ENCODE data around the gene NFKBIZ. TPM values are rescaled to one million over a fixed set of nuclear protein-coding genes. Genes with fewer than 3 reads are reported as not detected.

Gene NFKBIZ
- total RNA-seq, 2 experiments from 2014 or later = 11.8 to 26.6 TPM

DNA sequence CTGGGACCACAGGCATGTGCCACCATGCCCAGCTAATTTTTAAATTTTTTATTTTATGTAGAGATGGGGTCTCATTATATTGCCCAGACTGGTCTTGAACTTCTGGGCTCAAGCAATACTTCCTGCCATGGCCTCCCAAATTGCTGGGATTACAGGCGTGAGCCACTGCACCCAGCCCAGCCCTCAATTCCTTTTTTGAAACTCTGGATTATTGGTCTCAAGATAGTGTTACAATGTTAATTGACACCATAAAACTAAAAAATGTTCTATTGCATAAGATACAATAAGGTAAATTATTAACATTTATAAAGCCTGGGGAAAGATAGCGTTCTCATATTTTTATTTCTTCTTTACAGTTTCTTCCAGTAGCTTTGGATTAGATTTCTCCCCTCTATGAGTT is 3.9 kb upstream of the NFKBIZ start:
- no peak overlapping the region for H2AFZ ChIP-seq (ENCODE audit: low read length)
- intact Hi-C loops (cut with micrococcal nuclease; ENCODE audit: unreplicated experiment) = no loop called here
- H4K20me1 ChIP-seq (ENCODE audit: insufficient read depth, low read length) = no peaks in the 10 kb centered on the region
- no peak overlapping the region for H3K27ac ChIP-seq (ENCODE audit: low read depth, low read length, poor library complexity, severe bottlenecking)
- H3K36me3 ChIP-seq (ENCODE audit: insufficient read depth, low read length) = peaks cover 11% of the 10 kb centered on the region; the same call in 1 of the 2 replicates
- no peak for TF ChIP-seq EZH2phosphoT487 (IDR thresholded peaks at IDR 0.05; ENCODE audit: borderline replicate concordance, low read depth, low read length)
- TF ChIP-seq, protein P1, sequence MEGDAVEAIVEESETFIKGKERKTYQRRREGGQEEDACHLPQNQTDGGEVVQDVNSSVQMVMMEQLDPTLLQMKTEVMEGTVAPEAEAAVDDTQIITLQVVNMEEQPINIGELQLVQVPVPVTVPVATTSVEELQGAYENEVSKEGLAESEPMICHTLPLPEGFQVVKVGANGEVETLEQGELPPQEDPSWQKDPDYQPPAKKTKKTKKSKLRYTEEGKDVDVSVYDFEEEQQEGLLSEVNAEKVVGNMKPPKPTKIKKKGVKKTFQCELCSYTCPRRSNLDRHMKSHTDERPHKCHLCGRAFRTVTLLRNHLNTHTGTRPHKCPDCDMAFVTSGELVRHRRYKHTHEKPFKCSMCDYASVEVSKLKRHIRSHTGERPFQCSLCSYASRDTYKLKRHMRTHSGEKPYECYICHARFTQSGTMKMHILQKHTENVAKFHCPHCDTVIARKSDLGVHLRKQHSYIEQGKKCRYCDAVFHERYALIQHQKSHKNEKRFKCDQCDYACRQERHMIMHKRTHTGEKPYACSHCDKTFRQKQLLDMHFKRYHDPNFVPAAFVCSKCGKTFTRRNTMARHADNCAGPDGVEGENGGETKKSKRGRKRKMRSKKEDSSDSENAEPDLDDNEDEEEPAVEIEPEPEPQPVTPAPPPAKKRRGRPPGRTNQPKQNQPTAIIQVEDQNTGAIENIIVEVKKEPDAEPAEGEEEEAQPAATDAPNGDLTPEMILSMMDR (conservative IDR thresholded peaks at IDR 0.05; ENCODE audit: low read length) = no peak
- POLR2A ChIA-PET = interaction anchor here (0.5 to 1.6 kb wide), 5 partner anchors 10 to 154 kb away, joined by 3 to 8 read pairs (median 4); no protein-coding TSS in a partner anchor
- CTCF ChIA-PET (ENCODE audit: unreplicated experiment) = no interaction called here
- no peak overlapping the region for H3K4me2 ChIP-seq (ENCODE audit: low read length)
- peaks cover 6% of the 10 kb centered on the region; the same call in 1 of the 2 replicates for H3K79me2 ChIP-seq (ENCODE audit: insufficient read depth, low read depth, low read length)
- H3K9me3 ChIP-seq (ENCODE audit: low read length) = no peaks in the 10 kb centered on the region
- H3K4me3 ChIP-seq (ENCODE audit: low read depth, low read length, poor library complexity, severe bottlenecking) = no peak overlapping the region
- no peak for DNase-seq (ENCODE audit: low spot score)
- H3K9me2 ChIP-seq (ENCODE audit: insufficient read depth, low read length) = no peaks in the 10 kb centered on the region
- peaks cover 43% of the 10 kb centered on the region for H3K4me1 ChIP-seq (ENCODE audit: insufficient read depth, low read length, poor library complexity, severe bottlenecking)
- no TSS peak for BruUV-seq (replicated peaks)

DNA sequence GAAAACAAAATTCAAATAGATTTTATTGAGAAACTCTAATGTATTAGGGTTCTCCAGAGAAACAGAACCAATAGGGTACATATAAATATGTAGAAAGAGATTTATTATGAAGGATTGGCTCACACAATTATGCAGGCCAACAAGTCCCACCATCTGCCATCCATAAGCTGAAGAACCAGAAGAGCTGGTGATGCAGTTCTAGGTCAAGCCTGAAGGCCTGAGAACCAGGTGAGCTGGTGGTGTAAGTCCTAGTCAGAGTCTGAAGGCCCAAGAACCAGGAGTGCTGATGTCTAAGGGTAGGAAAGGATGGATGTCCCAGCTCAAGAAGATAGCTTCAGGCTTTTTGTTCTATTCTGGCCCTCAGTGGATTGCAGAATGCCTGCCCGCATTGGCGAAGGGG is 2.6 kb upstream of the NFKBIZ start:
- H3K36me3 ChIP-seq (ENCODE audit: insufficient read depth, low read length) = peaks cover 12% of the 10 kb centered on the region
- H3K4me1 ChIP-seq (ENCODE audit: insufficient read depth, low read length, poor library complexity, severe bottlenecking) = peaks cover 45% of the 10 kb centered on the region
- H3K9me2 ChIP-seq (ENCODE audit: insufficient read depth, low read length) = no peaks in the 10 kb centered on the region
- TF ChIP-seq EZH2phosphoT487 (IDR thresholded peaks at IDR 0.05; ENCODE audit: borderline replicate concordance, low read depth, low read length) = no peak
- TF ChIP-seq, protein P1 (conservative IDR thresholded peaks at IDR 0.05; ENCODE audit: low read length) = no peak
- BruUV-seq (replicated peaks) = no TSS peak
- ChIA-PET POLR2A (interaction anchor here (0.8 kb wide), 1 partner anchor 11 kb away, joined by 3 read pairs; no protein-coding TSS in a partner anchor), CTCF (ENCODE audit: unreplicated experiment) (no interaction called here)
- peaks cover 18% of the 10 kb centered on the region for H3K79me2 ChIP-seq (ENCODE audit: insufficient read depth, low read depth, low read length)
- H3K4me2 ChIP-seq (ENCODE audit: low read length) = no peak overlapping the region
- peaks cover 12% of the 10 kb centered on the region; the same call in 1 of the 2 replicates for H4K20me1 ChIP-seq (ENCODE audit: insufficient read depth, low read length)
- H3K27ac ChIP-seq (ENCODE audit: low read depth, low read length, poor library complexity, severe bottlenecking) = no peak overlapping the region
- DNase-seq (ENCODE audit: low spot score) = peak; percentile 43
- H3K9me3 ChIP-seq (ENCODE audit: low read length) = no peaks in the 10 kb centered on the region
- no peak overlapping the region for H3K4me3 ChIP-seq (ENCODE audit: low read depth, low read length, poor library complexity, severe bottlenecking)
- no peak overlapping the region for H2AFZ ChIP-seq (ENCODE audit: low read length)
- intact Hi-C loops (cut with micrococcal nuclease; ENCODE audit: unreplicated experiment) = no loop called here

DNA sequence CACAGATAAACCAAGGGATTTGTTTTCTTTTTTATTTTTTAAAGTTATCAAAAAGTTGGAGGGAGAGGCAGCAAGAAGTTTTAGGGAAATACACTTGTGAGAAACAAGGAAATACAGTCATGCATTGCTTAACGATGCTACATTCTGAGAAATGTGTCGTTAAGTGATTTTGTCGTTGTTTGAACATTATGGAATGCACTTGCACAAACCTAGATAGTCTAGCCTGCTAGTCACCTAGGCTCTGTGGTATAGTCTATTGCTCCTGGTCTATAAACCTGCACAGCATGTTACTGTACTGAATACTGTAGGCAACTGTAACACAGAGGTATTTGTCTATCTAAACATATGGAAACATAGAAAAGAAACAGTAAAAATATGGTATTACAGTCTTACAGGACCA is 2.0 kb upstream of the NFKBIZ start:
- no peak for DNase-seq (ENCODE audit: low spot score)
- Histone ChIP-seq H3K4me1 (ENCODE audit: insufficient read depth, low read length, poor library complexity, severe bottlenecking) (peaks cover 47% of the 10 kb centered on the region), H3K36me3 (ENCODE audit: insufficient read depth, low read length) (peaks cover 12% of the 10 kb centered on the region), H2AFZ (ENCODE audit: low read length) (no peak overlapping the region), H3K9me2 (ENCODE audit: insufficient read depth, low read length) (no peaks in the 10 kb centered on the region), H3K4me3 (ENCODE audit: low read depth, low read length, poor library complexity, severe bottlenecking) (no peak overlapping the region), H3K4me2 (ENCODE audit: low read length) (no peak overlapping the region), H3K27ac (ENCODE audit: low read depth, low read length, poor library complexity, severe bottlenecking) (no peak overlapping the region), H3K79me2 (ENCODE audit: insufficient read depth, low read depth, low read length) (peaks cover 24% of the 10 kb centered on the region), H4K20me1 (ENCODE audit: insufficient read depth, low read length) (peaks cover 14% of the 10 kb centered on the region; the same call in 1 of the 2 replicates), H3K9me3 (ENCODE audit: low read length) (no peaks in the 10 kb centered on the region)
- CTCF ChIA-PET (ENCODE audit: unreplicated experiment) = no interaction called here
- BruUV-seq (replicated peaks) = no TSS peak
- TF ChIP-seq, protein P1 (conservative IDR thresholded peaks at IDR 0.05; ENCODE audit: low read length) = no peak
- no peak for TF ChIP-seq EZH2phosphoT487 (IDR thresholded peaks at IDR 0.05; ENCODE audit: borderline replicate concordance, low read depth, low read length)
- POLR2A ChIA-PET = interaction anchor here (0.9 to 1.7 kb wide), 2 partner anchors 44 to 379 kb away, joined by 3 to 4 read pairs; no protein-coding TSS in a partner anchor
- intact Hi-C loops (cut with micrococcal nuclease; ENCODE audit: unreplicated experiment) = no loop called here
